ENCODE measurements around the gene IGSF22.
"Not testable (repeated sequence)": the region's sequence is repeated elsewhere in the genome, so short reads cannot be mapped to it uniquely, and the experiment has no call there.

The IGSF22 gene

GRCh38 chr11:18709414-18709813, 16.6 kb downstream of the IGSF22 start:
- DNase-seq, result no peak

- no peak for DNase-seq
These were observed 18.1 kb downstream of the IGSF22 start for GRCh38 chr11:18707811-18708340.

GRCh38 chr11:18706330-18707243, 19.4 kb downstream of the IGSF22 start:
- DNase-seq, result no peak

- DNase-seq, result no peak
These were observed 20.2 kb downstream of the IGSF22 start for GRCh38 chr11:18705651-18706281.

- no peak for DNase-seq
These were observed 21.3 kb downstream of the IGSF22 start for GRCh38 chr11:18704698-18705097.

- DNase-seq, result no peak
These were observed 21.8 kb downstream of the IGSF22 start for GRCh38 chr11:18704045-18704645.

- DNase-seq, result no peak
These were observed 22.8 kb downstream of the IGSF22 start for GRCh38 chr11:18703001-18703763.

- DNase-seq, result no peak
These were observed 24.3 kb downstream of the IGSF22 start for GRCh38 chr11:18701614-18702216.

GRCh38 chr11:18700872-18701271, 25.1 kb downstream of the IGSF22 start:
- DNase-seq, result no peak

- no peak for DNase-seq
These were observed 25.6 kb downstream of the IGSF22 start for GRCh38 chr11:18700375-18700774.

GRCh38 chr11:18699848-18700261, 26.1 kb downstream of the IGSF22 start:
- no peak for DNase-seq

- no peak for DNase-seq
These were observed 26.8 kb downstream of the IGSF22 start for GRCh38 chr11:18699269-18699596.

- DNase-seq, result peak; percentile 57
These were observed 27.4 kb downstream of the IGSF22 start, which contains the start of gene TMEM86A for GRCh38 chr11:18698341-18699268. TSS of gene TMEM86A (plus strand) at chr11:18698779. CDS start at chr11:18698887, 108 bp downstream.

- no peak for DNase-seq
These were observed 28.4 kb downstream of the IGSF22 start for GRCh38 chr11:18697576-18697975.

- DNase-seq, result no peak
These were observed 29.3 kb downstream of the IGSF22 start for GRCh38 chr11:18696638-18697225.

GRCh38 chr11:18692941-18693760, 32.8 kb downstream of the IGSF22 start:
- no peak for DNase-seq

- not testable (repeated sequence) for DNase-seq
These were observed 34.4 kb downstream of the IGSF22 start for GRCh38 chr11:18691467-18692140.

- no peak for DNase-seq
These were observed 41.7 kb downstream of the IGSF22 start for GRCh38 chr11:18684267-18684666.

GRCh38 chr11:18682466-18682865, 43.5 kb downstream of the IGSF22 start:
- DNase-seq, result no peak

Data from T1000 (cell line).